Hematopoietic multipotent progenitor cell (in vitro differentiated cells): Measurements from ENCODE around the gene ZFP36L1. TPM values are rescaled to one million over a fixed set of nuclear protein-coding genes. Genes with fewer than 3 reads are reported as not detected.
A peak's percentile ranks its signal among the peaks of the same experiment; 100 is the strongest.

Source experiments
- DNase-seq, 3 donors: peaks; one replicate each; pipeline ENCODE4 v3.0.0-alpha.2; 2011 to 2015; ENCODE audit warnings: low read depth in 2 of 3, low spot score in 2 of 3
- total RNA-seq: library from RNA; depleted of rRNA; stranded (reverse); fragments of >200 nt; gene quantifications from one replicate; pipeline ENCODE4 v1.2.3, GENCODE V29; 2012

The ZFP36L1 gene
- total RNA-seq, 1 donor = 39.3 TPM

DNA sequence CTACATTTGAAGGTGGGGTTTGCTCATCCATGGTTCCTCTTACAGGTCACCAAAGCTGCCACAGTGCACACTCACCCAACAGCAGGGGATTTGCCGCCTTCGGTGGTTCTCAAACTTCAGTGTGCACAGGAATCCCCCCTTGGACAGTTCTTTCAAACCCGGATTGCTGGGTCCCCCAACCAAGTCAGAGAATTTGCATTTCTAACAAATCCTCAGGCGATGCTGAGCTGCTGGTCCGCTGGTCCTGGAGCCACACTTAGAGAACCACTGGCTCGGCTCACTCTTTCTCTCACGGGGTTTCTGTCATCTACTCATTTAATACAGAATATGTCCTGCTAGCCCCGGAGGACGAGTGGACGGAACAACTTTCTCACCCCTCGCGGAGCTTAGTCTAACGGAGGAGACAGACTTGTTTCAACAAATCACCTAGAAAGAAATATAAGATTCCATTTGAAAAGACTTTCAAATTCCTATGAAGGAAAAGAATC lies 24.1 kb upstream of the ZFP36L1 start:
- DNase-seq = no peak

DNA sequence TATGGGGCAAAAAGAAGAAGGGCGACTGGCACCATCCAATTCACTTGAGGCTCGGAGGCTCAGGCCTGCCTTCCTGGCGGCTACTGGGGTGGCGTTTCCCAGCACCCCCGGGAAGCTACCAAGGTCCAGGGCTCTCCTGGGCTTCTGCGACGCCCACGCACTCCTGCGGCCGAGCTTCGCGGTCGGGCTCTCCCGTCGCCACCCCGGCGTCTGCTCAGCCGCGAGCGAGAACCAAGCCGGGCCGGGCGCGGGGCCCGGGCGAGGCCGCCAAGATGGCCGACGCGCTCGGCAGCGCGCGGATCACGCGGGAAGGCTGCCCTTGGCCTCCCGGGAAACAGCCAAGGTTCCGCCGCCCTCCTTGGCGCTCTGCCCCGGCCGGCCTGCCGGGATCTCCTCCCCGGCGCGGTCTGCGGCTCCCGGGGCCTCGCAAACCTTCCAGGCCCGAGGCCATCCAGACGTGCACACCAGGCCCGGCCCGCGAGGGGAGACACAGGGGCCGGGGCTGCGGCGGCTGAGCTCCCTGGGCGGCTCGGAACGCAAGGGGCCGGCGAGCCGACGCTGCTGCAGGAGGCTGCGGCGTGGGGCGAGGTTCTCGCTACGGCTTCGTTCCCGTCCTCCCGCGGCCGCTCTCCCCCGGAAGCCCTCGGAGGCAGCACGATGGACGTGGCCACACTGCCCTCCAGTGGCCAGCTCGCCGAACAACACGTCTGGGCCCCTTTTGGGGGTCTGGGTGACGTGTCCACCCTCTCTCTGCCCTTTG lies 23.5 kb upstream of the ZFP36L1 start:
- peak; percentile 79 to 92 (median 89) for DNase-seq

DNA sequence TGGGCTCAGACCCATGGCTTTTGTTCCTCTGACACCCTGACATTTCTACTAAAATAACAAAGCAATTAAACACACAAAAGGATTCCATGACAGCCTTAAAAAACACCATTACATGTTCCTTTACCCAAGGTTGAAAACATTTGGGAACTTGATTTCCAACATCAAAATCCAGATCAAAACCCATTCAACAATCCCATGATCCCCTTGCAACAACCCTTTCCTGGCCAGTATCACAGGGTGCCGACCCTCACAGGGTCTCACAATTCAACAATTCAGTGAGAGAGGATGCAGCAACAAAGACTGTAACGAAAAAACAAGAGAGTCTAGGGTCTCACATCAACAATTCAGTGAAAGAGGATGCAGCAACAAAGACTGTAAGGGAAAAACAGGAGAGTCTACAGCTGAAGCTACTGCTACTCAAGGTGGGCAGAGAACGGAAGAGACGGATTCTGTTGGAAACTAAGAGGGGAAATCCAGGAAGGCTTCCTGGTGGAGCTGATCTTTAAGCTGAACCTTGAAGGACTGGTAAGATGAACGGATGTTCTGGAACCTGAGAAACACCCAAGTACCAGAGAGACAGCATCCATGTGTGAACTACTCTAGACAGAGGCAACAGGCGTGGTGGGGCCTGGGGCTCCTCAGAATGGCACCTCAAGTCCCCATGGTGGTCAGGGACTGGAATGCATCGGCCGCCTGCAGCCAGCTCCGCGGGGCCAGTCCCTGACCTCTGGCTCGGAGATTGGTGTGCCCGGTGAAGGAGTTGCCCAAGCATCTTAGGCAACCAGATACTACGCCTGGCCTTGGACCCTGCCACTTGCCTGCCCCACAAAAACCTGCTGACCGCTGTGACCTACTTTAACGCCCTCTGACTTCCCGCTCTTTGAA lies 22.7 kb upstream of the ZFP36L1 start:
- no peak for DNase-seq

DNA sequence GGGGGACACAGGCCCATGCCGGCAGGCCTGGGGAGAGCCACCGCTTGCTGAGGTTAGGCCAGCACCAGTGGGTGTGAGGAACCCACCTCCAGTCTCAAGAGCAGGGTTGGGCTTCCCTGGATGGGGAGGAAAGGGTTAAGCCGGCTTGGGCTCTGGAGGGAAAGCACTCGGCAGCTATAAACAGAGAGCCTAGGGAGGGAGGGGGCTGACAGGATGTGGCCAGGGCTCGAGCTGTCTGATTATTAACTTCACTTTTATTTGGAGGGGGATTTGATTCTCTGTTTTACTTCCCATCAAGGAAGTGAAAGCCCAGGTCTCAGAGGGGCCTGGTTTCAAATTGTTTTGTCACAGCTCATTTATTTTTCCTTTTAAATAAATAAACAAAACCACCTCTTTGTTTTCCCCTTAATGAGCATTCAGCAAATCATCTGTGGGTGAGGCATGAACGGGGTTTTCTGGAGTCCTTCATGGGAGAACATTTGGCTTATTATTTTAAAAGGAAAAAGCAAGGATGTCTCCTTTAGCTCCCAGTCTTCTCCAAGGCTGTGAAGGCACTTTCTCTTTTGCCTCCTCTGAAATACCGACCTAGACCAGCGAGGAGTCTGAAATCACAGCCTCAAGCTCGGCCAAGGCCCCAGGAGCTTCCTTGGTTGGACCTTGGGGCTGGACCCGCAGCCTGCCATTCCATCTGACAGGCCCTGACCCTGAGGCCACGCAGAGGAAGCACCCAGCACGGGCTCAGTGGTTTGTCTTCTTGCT lies 21.9 kb upstream of the ZFP36L1 start:
- peak in 2 of 3 donors; percentile 70 to 83 for DNase-seq

DNA sequence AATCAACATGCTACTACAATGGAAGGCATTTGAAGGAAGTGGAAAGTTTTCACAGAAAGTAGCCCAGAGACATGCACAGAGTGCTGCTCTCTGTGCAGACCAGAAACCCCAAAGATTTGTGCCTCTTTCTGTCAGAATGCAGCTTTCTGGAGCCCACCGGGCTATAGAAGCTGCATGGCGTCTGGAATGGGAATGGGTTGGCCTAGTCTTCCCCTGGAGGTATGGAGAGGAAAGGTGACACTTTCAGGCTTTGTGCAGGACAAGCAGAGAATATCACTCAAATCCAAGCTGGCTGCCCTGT lies 21.3 kb upstream of the ZFP36L1 start:
- DNase-seq = no peak

DNA sequence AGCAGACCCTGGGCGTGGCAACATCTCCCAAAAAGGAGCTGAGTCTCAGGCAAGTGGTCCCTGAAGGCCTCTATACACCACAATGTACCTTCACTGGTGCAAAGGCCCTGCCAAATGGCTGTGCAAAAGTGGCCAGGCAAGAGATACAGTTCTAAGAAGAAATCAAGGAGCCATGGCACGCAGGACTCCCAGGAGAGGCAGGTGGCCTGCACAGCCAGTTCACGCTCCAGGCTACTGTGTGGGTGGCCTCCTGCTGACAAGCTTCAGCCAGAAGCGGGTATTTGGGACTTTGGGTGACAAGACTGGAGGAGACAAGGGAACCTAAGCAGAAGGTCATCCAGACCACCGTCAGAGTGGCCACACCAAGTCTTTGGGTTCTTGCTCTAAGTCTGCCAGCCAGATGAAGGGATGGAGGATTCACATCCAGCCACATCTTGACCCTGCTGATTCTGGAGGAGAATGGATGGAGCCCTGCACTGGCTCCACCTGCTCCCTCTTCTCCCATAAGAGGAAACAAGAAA lies 20.5 kb upstream of the ZFP36L1 start:
- no peak for DNase-seq

DNA sequence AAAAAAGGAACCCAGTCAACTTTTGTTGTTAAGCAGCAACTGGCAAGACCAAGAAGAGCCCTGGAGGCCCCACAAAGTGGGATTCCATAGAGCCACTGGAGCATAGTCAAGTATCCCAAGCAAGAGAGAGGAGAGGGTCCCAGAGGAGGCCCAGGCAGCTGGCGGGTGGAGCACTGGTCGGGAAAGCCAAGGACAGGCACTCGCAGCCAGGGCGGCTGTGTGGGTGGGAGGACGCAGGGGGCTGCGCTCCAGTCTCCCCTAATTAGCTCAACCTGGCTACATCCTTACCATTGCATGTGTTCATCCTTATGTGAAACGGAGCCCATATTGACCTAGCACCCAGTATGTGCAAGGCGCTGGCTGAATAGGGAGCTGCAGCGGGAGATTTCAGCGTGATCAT lies 18.3 kb upstream of the ZFP36L1 start:
- DNase-seq = no peak

DNA sequence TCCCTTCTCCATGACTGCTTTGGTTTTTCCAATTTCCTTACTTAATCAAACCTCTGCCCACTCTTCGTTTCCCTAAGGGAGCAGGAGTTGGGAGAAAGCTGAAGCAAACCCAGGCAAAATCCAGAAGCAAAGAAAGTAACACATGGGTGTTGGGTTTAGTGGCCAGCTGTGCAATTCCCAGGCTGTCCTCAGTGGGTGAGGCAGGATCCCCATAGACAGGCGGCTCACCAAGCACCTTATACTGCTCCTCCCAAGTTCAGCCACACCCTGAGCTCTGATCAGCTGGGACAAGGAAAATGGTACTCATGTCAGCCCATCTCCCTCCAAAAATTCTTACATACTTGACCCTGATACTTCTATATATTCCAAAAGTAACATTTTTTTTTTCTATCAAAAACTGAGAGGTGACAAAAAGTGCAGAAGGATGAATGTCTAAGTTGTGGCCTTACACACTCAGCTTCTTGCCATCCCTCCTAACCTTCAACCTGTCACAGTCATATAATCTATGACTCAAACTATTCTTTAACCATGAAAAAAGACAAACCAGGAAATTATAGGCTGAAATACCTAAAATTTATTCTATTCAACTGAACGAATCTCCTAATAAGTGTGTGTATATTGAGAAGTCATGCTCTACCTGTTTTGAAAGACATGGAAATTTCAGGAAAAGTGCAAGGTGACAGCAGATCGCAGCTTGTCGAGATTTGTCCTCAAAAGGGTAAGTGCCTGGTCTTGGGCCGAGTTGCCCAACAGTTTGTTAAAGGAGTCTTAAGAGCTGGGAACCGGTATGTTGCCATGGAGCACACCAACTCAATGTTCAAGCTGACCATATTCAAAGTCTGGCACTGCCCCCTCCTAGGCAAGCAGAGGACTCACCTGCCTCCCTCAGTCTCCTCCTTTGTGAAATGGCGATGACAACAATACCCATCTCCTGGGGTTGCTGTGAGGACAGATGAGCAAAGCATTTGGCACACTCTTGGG lies 17.6 kb upstream of the ZFP36L1 start:
- DNase-seq = no peak

DNA sequence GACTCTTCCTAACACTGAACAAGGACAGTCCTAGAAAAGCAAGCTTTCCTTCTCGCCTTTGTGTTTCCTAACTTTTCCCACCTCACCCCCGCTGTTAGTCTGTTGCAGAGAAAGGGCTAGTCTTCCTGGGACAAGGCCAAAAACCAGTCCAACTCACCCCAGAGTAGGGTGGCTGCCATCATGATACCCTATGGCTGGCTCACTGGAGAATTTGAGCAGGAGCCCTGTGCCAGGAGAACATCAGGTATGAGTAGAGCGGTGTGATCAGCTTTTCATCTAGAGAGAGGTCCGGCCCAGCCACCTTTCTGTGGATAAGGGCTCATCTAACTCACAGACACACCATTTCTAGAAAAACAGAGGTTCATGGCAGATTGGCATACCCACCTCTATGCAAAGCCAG lies 16.7 kb upstream of the ZFP36L1 start:
- DNase-seq = no peak

DNA sequence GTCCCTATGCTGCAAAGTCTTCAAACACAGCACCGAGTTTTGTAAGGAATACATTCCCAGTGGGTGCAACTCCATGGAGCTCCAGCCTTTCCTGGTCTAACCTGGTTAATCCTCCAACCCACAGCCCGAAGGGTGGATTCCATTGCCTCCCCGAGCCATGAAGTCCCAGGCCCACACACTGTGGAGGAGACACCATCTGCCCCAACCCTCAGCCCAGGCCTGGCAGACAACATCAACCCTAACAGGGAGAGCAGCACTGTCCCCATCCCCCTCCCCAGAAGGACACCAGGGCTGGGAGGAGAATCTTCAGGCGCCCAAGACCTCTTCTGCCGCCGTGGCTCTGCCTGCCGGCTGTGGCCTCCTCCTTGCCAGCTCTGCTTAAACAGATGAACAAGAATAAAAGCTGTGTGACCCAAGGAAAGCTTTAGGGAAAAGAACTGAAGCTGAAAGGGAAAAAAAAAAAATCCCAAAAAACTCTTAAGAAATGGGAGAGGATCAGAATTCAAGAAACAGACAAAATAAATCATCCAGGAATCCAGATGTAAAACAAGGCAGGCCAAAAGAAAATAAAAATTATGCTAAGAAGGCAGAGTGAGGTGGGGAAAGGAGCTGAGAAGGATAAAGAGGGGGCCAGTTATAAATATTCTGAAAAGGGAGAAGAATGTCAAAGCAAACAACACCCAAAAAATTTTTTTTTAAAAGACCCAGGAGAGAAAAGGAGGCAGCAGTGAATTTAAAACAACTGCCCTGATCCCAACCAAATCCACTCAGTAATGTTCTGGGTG lies 16.0 kb upstream of the ZFP36L1 start:
- DNase-seq = no peak

DNA sequence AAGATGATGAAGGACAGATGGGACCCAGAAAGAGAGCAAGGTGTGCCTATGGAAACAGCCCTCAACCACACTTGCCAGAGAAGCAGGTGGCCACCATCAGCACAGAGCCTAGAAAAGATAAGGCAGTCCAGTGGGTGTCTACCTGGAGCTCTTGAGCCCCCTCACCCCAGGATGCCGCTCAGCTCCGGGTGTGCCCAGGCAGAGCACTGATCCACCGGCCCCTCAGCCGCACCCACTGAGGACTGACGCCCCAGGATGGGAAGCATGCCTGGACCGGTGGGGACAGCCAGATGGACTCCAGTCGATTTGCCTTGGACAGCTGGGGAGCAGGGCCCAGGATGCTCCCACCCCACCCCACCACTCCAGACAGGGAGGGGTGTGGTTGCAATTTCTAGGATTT lies 15.1 kb upstream of the ZFP36L1 start:
- no peak for DNase-seq

DNA sequence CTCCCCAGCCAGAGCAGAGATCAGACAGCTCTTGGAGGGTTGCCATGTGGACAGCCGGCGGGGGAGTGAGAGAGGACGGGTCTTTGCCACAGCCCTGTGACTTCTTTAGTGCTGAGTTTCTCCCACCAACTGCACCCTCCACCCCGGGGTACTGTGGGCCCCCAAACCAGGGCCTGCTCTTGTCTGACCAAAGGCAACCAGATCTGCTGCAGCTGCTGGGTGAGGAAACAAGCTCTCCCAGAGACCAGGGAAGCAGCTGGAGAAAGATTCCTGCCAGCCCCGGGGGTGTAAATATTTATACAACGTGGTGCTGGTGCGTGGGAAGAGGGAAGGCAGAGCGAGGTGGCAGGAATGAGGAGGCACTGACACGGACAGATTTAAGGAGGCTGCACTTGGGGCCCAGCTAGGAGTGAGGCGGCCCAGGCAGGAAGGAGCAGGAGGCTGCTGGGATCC lies 14.3 kb upstream of the ZFP36L1 start:
- DNase-seq = peak in 2 of 3 donors; percentile 73 to 84

DNA sequence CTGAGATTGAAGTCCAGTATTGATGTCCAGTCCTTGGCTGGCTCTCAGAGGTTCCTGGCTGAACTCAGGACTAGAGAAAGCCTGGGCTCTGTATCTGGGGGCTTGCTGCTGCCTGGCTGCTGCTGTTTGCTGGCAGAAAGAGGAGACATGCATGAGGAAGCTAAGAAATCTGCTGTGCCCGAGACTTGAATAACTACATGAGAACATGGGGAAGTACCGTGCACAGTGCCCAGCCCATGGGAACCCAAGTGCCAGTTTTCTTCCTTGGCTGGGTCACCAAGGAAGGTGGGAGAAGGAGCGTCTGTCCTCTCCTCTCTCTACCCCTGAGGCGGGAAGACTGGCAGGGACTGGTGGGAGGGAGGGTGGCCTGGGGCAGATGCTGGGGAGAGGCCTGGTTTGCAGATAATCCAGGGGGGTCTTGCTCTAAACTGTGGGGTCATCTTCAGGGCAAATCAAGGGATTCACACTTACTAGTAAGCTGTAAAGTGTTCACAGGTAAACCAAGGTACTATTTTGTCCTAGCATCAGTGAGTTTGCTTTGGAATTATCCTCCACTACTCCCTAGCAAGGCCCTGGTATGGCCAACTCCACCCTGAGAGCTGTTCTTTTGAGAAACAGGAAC lies 13.8 kb upstream of the ZFP36L1 start:
- DNase-seq = peak in 1 of 3 donors; percentile 50

DNA sequence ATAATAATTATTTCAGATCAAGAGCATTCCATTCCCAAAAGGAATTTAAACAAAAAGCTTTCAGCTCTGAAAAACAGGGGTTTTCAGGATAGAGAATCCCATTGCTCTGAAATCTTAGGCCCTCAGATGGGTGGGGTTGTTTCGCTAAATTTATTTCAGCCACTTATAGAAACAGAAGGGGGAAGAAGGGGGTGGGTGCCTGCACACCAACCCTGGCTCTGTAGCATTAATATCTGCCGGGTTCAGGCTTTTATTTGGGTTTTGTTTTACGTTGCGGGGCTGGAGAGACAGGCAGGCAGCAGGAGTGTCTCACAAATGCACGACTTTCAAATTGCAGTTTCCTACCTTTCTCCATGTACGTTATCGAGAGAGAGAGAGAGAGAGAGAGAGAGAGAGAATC lies 12.5 kb upstream of the ZFP36L1 start:
- no peak for DNase-seq

DNA sequence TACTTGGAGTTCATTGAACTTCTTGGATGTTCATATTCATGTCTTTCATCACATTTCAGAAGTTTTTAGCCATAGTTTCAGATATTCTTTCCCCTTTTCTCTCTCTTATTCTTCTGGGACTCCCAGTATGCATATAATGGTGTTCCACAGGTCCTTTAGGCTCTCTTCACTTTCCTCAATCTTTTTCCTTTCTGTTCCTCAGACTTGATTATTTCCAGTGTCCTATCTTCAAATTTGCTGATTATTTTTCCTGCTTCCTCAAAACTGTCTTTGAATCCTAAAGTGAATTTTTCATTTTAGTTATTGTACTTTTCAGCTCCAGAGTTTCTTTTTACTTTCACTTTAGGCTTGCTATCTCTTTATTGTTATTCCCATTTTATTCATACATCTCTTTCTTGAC lies 8.8 kb upstream of the ZFP36L1 start:
- DNase-seq = no peak

DNA sequence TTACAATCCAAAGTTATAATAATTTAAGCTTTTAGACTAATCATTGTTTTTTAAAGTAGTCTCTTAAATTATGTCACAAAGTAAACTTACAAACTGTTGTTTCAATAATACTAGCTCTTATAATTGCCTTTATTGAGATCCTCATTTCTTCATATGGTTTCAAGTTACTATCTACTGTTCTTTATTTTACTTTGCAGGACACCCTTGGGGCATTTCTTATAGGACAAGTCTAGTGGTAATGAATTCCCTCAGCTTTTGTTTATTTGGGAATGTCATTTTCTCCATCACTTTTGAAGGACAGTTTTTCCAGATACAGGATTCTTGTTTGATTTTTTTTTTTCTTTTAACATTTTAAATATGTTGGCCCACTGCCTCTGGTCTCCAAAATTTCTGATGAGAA lies 8.1 kb upstream of the ZFP36L1 start:
- no peak for DNase-seq

DNA sequence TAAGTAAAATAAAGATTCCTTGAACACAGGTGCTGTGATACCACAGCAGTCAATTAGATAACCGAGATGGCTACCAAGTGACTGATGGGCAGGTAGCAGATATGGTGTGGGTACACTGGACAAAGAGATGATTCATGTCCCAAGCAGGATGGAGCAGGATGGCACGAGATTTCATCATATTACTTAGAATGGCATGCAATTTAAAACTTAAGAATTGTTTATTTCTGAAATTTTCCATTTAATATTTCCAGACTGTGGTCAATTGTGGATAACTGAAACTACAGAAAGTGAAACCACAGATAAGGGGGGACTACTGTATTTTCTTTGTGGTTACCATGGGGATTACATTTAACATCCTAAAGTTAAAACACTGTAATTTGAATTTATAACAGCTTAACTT lies 7.5 kb upstream of the ZFP36L1 start:
- DNase-seq = peak in 1 of 3 donors; percentile 47

DNA sequence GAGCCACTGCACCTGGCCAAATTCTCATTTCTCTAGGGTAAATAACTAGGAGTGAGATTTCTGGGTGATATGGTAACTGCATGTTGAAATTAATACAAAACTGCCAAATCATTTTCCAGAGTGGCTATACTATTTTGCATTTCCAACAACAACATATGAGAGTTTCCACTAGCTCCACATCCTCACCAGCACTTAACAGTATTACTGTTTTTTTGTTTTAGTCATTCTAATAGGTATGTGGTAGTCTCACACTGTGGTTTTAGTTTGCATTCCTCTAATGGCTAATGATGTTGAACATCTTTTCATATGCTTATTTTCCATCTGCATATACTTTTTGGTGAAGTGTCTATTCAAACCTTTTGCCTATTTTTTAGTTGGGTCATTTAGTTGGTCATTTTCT lies 5.8 kb upstream of the ZFP36L1 start:
- no peak for DNase-seq
